Activated CD4-positive, alpha-beta T cell treated with anti-CD3 and anti-CD28 coated beads, Interleukin-2, Interleukin-4, amounts not matched to agents 100 ng/mL and 50 ng/mL, durations not matched to agents 16 hours and 8 hours (primary cell): ENCODE data around the gene C1QTNF9.
"Not testable (repeated sequence)": the region's sequence is repeated elsewhere in the genome, so short reads cannot be mapped to it uniquely, and the experiment has no call there.

Experiments used
- DNase-seq: peaks from one replicate; pipeline ENCODE4 v3.0.0-alpha.2; 2020; ENCODE audit warnings: low spot score

The C1QTNF9 gene

GRCh38 chr13:24362435-24362952, 53.1 kb downstream of the C1QTNF9 start:
- DNase-seq = no peak

- no peak for DNase-seq
Measured at GRCh38 chr13:24365191-24365590, 55.8 kb downstream of the C1QTNF9 start.

- not testable (repeated sequence) for DNase-seq
Measured at GRCh38 chr13:24366315-24366714, 56.9 kb downstream of the C1QTNF9 start.

GRCh38 chr13:24371273-24371672, 61.9 kb downstream of the C1QTNF9 start:
- not testable (repeated sequence) for DNase-seq
